Measurements from ENCODE around the gene PCCA.

PCCA gene

DNA sequence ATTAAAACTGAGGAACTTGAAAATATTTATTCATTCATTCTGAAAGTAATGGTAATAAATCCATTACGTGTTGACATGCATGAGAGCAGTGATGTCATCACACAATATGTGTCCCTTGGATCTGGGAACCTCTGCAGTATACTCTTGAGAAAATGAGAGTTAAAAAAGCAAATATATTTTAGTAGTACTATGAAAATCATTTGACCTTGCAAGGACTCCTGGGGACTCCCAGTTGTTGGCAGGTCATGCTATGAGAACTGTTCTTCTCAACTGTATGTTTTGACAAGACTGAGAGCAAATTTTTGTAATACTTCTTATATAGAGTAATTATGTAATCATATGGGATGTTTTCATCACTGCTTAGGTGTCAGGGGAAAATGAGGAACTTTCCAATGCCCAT, 249.4 kb downstream of the PCCA start:
- TF ChIP-seq CSDC2 (CRISPR knock-in tag; IDR thresholded peaks at IDR 0.05): no peak
- TF ChIP-seq ESRRG (CRISPR knock-in tag; IDR thresholded peaks at IDR 0.05): no peak
- TF ChIP-seq ZNF8 (CRISPR knock-in tag; IDR thresholded peaks at IDR 0.05): no peak
- TF ChIP-seq BACH2 (CRISPR knock-in tag; IDR thresholded peaks at IDR 0.05; ENCODE audit: borderline replicate concordance): no peak
- no peak for ATAC-seq

DNA sequence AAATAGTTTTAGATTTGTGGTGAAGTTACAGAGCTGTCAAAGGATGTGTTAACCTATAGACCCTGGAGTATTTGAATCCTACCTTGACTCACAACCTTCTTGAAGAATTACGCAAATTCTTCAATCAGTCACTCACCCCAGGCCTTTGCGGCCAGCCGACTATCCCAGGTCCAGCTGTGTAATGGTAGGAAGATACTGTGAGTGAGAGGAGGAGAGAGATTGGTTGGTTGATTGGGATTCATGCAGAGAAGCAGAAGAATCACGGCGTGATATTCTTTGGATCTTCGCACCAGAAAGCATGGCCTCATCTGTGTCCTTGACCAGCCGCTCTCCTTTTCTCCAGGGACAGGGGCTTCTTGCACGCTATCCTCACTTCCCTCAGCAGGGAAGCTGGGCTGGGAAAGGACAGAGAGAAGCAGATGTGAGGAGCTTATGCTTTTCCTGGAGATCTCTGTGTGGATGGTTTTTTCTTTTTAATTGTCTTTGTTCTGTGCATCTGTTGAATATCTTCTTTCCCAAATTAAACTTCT, 250.6 kb downstream of the PCCA start:
- TF ChIP-seq, protein P1, sequence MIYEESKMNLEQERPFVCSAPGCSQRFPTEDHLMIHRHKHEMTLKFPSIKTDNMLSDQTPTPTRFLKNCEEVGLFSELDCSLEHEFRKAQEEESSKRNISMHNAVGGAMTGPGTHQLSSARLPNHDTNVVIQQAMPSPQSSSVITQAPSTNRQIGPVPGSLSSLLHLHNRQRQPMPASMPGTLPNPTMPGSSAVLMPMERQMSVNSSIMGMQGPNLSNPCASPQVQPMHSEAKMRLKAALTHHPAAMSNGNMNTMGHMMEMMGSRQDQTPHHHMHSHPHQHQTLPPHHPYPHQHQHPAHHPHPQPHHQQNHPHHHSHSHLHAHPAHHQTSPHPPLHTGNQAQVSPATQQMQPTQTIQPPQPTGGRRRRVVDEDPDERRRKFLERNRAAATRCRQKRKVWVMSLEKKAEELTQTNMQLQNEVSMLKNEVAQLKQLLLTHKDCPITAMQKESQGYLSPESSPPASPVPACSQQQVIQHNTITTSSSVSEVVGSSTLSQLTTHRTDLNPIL (CRISPR knock-in tag; IDR thresholded peaks at IDR 0.05; ENCODE audit: low read depth): no peak
- TF ChIP-seq GLIS3 (CRISPR knock-in tag; IDR thresholded peaks at IDR 0.05): no peak
- TF ChIP-seq, protein P2, sequence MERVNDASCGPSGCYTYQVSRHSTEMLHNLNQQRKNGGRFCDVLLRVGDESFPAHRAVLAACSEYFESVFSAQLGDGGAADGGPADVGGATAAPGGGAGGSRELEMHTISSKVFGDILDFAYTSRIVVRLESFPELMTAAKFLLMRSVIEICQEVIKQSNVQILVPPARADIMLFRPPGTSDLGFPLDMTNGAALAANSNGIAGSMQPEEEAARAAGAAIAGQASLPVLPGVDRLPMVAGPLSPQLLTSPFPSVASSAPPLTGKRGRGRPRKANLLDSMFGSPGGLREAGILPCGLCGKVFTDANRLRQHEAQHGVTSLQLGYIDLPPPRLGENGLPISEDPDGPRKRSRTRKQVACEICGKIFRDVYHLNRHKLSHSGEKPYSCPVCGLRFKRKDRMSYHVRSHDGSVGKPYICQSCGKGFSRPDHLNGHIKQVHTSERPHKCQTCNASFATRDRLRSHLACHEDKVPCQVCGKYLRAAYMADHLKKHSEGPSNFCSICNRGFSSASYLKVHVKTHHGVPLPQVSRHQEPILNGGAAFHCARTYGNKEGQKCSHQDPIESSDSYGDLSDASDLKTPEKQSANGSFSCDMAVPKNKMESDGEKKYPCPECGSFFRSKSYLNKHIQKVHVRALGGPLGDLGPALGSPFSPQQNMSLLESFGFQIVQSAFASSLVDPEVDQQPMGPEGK (CRISPR knock-in tag; IDR thresholded peaks at IDR 0.05; ENCODE audit: borderline replicate concordance): no peak
- no peak for TF ChIP-seq ARNTL (CRISPR knock-in tag; IDR thresholded peaks at IDR 0.05; ENCODE audit: borderline replicate concordance, low read depth)
- TF ChIP-seq ZFP3 (CRISPR knock-in tag; IDR thresholded peaks at IDR 0.05): no peak
- TF ChIP-seq ZFP30 (CRISPR knock-in tag; IDR thresholded peaks at IDR 0.05): no peak
- TF ChIP-seq ZNF70 (CRISPR knock-in tag; IDR thresholded peaks at IDR 0.05): no peak
- no peak for TF ChIP-seq ZC3H10 (CRISPR knock-in tag; IDR thresholded peaks at IDR 0.05)
- TF ChIP-seq BACH2 (CRISPR knock-in tag; IDR thresholded peaks at IDR 0.05; ENCODE audit: borderline replicate concordance): no peak
- TF ChIP-seq OSR1 (CRISPR knock-in tag; IDR thresholded peaks at IDR 0.05): no peak
- no peak for TF ChIP-seq CSRNP3 (CRISPR knock-in tag; IDR thresholded peaks at IDR 0.05)
- TF ChIP-seq TOX (CRISPR knock-in tag; IDR thresholded peaks at IDR 0.05; ENCODE audit: borderline replicate concordance): no peak
- no peak for TF ChIP-seq ZNF565 (CRISPR knock-in tag; conservative IDR thresholded peaks at IDR 0.05; ENCODE audit: low read depth)
- TF ChIP-seq ZNF8 (CRISPR knock-in tag; IDR thresholded peaks at IDR 0.05): no peak
- no peak for TF ChIP-seq CSDC2 (CRISPR knock-in tag; IDR thresholded peaks at IDR 0.05)
- TF ChIP-seq ESRRG (CRISPR knock-in tag; IDR thresholded peaks at IDR 0.05): no peak
- no peak for TF ChIP-seq RARB (CRISPR knock-in tag; IDR thresholded peaks at IDR 0.05)
- no peak for TF ChIP-seq SNAI2 (CRISPR knock-in tag; IDR thresholded peaks at IDR 0.05)
- no peak for TF ChIP-seq PPARA (CRISPR knock-in tag; IDR thresholded peaks at IDR 0.05; ENCODE audit: borderline replicate concordance)
- TF ChIP-seq TSHZ2 (CRISPR knock-in tag; IDR thresholded peaks at IDR 0.05): no peak
- no peak for ATAC-seq

- ATAC-seq: no peak
- no peak for TF ChIP-seq ISL1 (CRISPR knock-in tag; IDR thresholded peaks at IDR 0.05)
- no peak for TF ChIP-seq ZNF8 (CRISPR knock-in tag; IDR thresholded peaks at IDR 0.05)
- TF ChIP-seq, protein P2 (CRISPR knock-in tag; IDR thresholded peaks at IDR 0.05; ENCODE audit: borderline replicate concordance): no peak
- TF ChIP-seq ZNF70 (CRISPR knock-in tag; IDR thresholded peaks at IDR 0.05): no peak
- TF ChIP-seq BACH2 (CRISPR knock-in tag; IDR thresholded peaks at IDR 0.05; ENCODE audit: borderline replicate concordance): no peak
- no peak for TF ChIP-seq ZC3H10 (CRISPR knock-in tag; IDR thresholded peaks at IDR 0.05)
- TF ChIP-seq RARB (CRISPR knock-in tag; IDR thresholded peaks at IDR 0.05): no peak
- TF ChIP-seq ZFP30 (CRISPR knock-in tag; IDR thresholded peaks at IDR 0.05): no peak
Observed at GRCh38 chr13:100340865-100341264, 252.0 kb downstream of the PCCA start.

All from SK-N-SH treated with all-trans-retinoic acid at 6 μM for 48 hours (cell line).